ENCODE data around the gene NRP1.

DNA sequence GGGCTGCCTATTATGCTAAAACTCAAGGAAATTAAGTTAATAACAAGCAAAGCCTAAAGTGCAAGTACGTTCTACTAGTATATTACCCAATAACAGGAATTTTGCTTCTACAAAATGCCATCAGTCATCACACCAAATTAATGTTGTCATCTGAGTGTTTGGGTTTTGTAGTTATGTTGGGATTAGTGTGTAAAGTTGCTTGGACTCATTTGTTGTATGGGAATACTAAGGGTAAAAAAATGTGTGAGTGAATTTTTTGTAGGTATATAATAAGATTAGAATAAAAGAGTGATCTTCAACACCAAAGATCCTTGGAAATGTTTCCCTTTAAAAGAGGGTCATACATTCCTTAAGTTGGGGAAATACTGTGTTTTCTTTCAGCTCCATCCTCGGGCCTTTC, 38.6 kb downstream of the NRP1 start:
- no peak for TF ChIP-seq POLR2A (IDR thresholded peaks at IDR 0.05)
- TF ChIP-seq, protein P1, sequence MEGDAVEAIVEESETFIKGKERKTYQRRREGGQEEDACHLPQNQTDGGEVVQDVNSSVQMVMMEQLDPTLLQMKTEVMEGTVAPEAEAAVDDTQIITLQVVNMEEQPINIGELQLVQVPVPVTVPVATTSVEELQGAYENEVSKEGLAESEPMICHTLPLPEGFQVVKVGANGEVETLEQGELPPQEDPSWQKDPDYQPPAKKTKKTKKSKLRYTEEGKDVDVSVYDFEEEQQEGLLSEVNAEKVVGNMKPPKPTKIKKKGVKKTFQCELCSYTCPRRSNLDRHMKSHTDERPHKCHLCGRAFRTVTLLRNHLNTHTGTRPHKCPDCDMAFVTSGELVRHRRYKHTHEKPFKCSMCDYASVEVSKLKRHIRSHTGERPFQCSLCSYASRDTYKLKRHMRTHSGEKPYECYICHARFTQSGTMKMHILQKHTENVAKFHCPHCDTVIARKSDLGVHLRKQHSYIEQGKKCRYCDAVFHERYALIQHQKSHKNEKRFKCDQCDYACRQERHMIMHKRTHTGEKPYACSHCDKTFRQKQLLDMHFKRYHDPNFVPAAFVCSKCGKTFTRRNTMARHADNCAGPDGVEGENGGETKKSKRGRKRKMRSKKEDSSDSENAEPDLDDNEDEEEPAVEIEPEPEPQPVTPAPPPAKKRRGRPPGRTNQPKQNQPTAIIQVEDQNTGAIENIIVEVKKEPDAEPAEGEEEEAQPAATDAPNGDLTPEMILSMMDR (IDR thresholded peaks at IDR 0.05): no peak

Data from lower leg skin (tissue), 3 donors.